GM18508 (cell line): Measurements from ENCODE around the gene OGFR.

Source experiments
- ATAC-seq: cut with Tn5 transposase; IDR thresholded peaks from one replicate; pipeline ENCODE4 v1.9.1; 2021; ENCODE audit warnings: moderate number of reproducible peaks; ENCODE audit not compliant: insufficient read depth, unreplicated experiment

Gene OGFR

GRCh38 chr20:62769346-62770071, 35.1 kb upstream of the OGFR start:
- no peak for ATAC-seq

- ATAC-seq: no peak
These were observed 34.3 kb upstream of the OGFR start for GRCh38 chr20:62770111-62770910.

- ATAC-seq: no peak
These were observed 33.7 kb upstream of the OGFR start for GRCh38 chr20:62770916-62771315.

- ATAC-seq: no peak
These were observed 33.1 kb upstream of the OGFR start for GRCh38 chr20:62771396-62772102.

- no peak for ATAC-seq
These were observed 32.5 kb upstream of the OGFR start for GRCh38 chr20:62772103-62772611.

GRCh38 chr20:62772619-62772989, 32.0 kb upstream of the OGFR start:
- no peak for ATAC-seq

- no peak for ATAC-seq
These were observed 31.4 kb upstream of the OGFR start for GRCh38 chr20:62772990-62773844.

- ATAC-seq: no peak
These were observed 30.6 kb upstream of the OGFR start for GRCh38 chr20:62773845-62774714.

- ATAC-seq: no peak
These were observed 29.9 kb upstream of the OGFR start for GRCh38 chr20:62774762-62775161.

GRCh38 chr20:62775206-62775605, 29.4 kb upstream of the OGFR start:
- ATAC-seq: no peak

- ATAC-seq: no peak
These were observed 28.5 kb upstream of the OGFR start for GRCh38 chr20:62776035-62776691.

- ATAC-seq: no peak
These were observed 27.7 kb upstream of the OGFR start for GRCh38 chr20:62776692-62777527.

GRCh38 chr20:62777528-62777830, 27.2 kb upstream of the OGFR start:
- ATAC-seq: no peak

GRCh38 chr20:62778058-62778457, 26.6 kb upstream of the OGFR start:
- ATAC-seq: no peak

GRCh38 chr20:62778601-62779416, 25.8 kb upstream of the OGFR start:
- ATAC-seq: no peak

GRCh38 chr20:62779417-62779685, 25.3 kb upstream of the OGFR start:
- no peak for ATAC-seq

- no peak for ATAC-seq
These were observed 24.4 kb upstream of the OGFR start for GRCh38 chr20:62780204-62780603.
